ENCODE results near the gene PRKG1.
A peak's percentile ranks its signal among the peaks of the same experiment; 100 is the strongest.

The PRKG1 gene

DNA sequence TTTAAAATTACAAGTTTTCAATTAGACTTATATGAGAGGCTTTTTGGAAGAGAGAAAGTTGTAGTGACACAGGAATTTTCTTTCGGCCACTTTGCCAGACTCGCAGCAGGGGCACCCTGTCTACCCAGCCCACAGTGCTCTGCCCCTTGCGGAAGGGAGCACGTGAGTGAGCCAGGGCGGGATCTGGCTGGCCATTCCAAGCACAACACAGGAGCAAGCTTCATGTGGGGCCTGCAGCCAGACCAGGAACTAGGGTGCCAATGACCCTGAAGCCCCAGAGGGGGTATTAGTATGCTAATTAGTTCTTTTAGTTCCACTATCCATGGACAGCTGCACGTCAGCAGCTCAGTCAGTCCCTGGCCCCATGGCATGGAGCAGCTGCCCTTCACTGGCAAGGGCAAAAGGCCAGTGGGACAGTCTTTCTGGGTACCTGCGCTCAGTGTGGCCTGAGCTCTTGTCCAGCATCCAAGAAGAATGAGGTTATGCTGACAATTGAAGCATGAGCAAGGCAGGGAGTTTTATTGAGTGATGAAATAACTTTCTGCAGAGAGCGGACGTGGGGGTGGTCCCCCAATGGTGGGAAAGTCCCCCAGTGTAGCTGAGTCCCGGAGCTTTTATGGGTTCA, 876.2 kb downstream of the PRKG1 start:
- no peak for FAIRE-seq
- TF ChIP-seq TAF1 (IDR thresholded peaks at IDR 0.05; ENCODE audit: low read depth, low read length) = no peak
- TF ChIP-seq SPI1 (IDR thresholded peaks at IDR 0.05; ENCODE audit: low read depth, low read length) = no peak
- no peak for TF ChIP-seq POU2F2 (IDR thresholded peaks at IDR 0.05; ENCODE audit: low read depth, low read length)
- no peak for TF ChIP-seq PAX5 (IDR thresholded peaks at IDR 0.05; ENCODE audit: insufficient read depth, low read length, severe bottlenecking)
- TF ChIP-seq POLR2AphosphoS5 (IDR thresholded peaks at IDR 0.05; ENCODE audit: low read depth, low read length) = no peak
- TF ChIP-seq POLR2A (IDR thresholded peaks at IDR 0.05; ENCODE audit: low read depth, low read length) = no peak
- no peak for DNase-seq (ENCODE audit: insufficient read length, low spot score)

GRCh38 chr10:51950996-51951555, 876.8 kb downstream of the PRKG1 start:
- FAIRE-seq (no peak), DNase-seq (ENCODE audit: insufficient read length, low spot score) (no peak)
- TF ChIP-seq PAX5 (IDR thresholded peaks at IDR 0.05; ENCODE audit: insufficient read depth, low read length, severe bottlenecking) (no peak), POLR2AphosphoS5 (IDR thresholded peaks at IDR 0.05; ENCODE audit: low read depth, low read length) (no peak), TAF1 (IDR thresholded peaks at IDR 0.05; ENCODE audit: low read depth, low read length) (no peak), POLR2A (IDR thresholded peaks at IDR 0.05; ENCODE audit: low read depth, low read length) (no peak), SPI1 (IDR thresholded peaks at IDR 0.05; ENCODE audit: low read depth, low read length) (no peak), POU2F2 (IDR thresholded peaks at IDR 0.05; ENCODE audit: low read depth, low read length) (no peak)

DNA sequence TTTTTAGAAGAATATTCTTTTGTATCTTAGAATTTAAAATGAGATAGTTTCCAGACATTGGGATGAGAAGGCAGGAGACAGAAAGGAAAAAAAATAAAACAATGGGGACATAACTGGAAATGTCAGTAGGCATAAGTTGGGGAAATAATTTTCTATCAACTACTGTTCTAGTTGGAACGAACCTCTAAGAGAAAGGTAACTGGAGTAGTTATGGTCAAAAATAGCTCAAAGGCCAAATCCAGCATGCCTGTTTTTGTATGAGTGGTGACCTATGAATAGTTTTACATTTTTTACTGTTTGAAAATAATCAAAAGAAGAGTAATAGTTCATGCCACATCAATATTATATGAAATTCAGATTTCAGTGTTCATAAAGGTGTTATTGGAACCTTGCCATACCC, 877.3 kb downstream of the PRKG1 start:
- FAIRE-seq (no peak), DNase-seq (ENCODE audit: insufficient read length, low spot score) (no peak)
- no peak for TF ChIP-seq POLR2A (IDR thresholded peaks at IDR 0.05; ENCODE audit: low read depth, low read length)
- TF ChIP-seq POU2F2 (IDR thresholded peaks at IDR 0.05; ENCODE audit: low read depth, low read length) = no peak
- no peak for TF ChIP-seq SPI1 (IDR thresholded peaks at IDR 0.05; ENCODE audit: low read depth, low read length)

DNA sequence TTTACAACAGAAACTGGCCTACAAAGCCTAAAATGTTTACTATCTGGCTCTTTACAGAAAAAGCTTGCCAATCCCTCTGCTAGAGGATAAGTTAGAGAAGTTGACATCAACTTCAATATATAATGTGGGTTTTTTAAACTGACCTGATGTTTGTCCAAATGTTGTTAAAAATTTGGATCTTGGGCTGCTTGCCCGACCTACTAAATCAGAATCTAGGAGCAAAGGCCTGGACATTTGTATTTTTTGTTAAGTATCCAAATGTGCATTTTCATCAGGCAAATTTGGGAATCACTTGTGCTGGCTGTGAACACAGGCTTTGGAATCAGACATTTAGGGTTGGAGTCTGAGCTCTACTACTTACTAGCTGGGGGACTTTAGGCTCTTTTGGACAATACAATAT, 877.8 kb downstream of the PRKG1 start:
- TF ChIP-seq POU2F2 (IDR thresholded peaks at IDR 0.05; ENCODE audit: low read depth, low read length) (no peak), POLR2AphosphoS5 (IDR thresholded peaks at IDR 0.05; ENCODE audit: low read depth, low read length) (no peak), PAX5 (IDR thresholded peaks at IDR 0.05; ENCODE audit: insufficient read depth, low read length, severe bottlenecking) (no peak), SPI1 (IDR thresholded peaks at IDR 0.05; ENCODE audit: low read depth, low read length) (no peak)
- DNase-seq (ENCODE audit: insufficient read length, low spot score) (no peak), FAIRE-seq (no peak)

GRCh38 chr10:51955696-51956095, 881.4 kb downstream of the PRKG1 start:
- TF ChIP-seq POLR2AphosphoS5 (IDR thresholded peaks at IDR 0.05; ENCODE audit: low read depth, low read length) (no peak), POU2F2 (IDR thresholded peaks at IDR 0.05; ENCODE audit: low read depth, low read length) (no peak), PAX5 (IDR thresholded peaks at IDR 0.05; ENCODE audit: insufficient read depth, low read length, severe bottlenecking) (no peak), POLR2A (IDR thresholded peaks at IDR 0.05; ENCODE audit: low read depth, low read length) (no peak), TAF1 (IDR thresholded peaks at IDR 0.05; ENCODE audit: low read depth, low read length) (no peak), SPI1 (IDR thresholded peaks at IDR 0.05; ENCODE audit: low read depth, low read length) (no peak)
- FAIRE-seq (no peak), DNase-seq (ENCODE audit: insufficient read length, low spot score) (no peak)

- FAIRE-seq = no peak
- no peak for DNase-seq (ENCODE audit: insufficient read length, low spot score)
- no peak for TF ChIP-seq POU2F2 (IDR thresholded peaks at IDR 0.05; ENCODE audit: low read depth, low read length)
- no peak for TF ChIP-seq TAF1 (IDR thresholded peaks at IDR 0.05; ENCODE audit: low read depth, low read length)
- no peak for TF ChIP-seq PAX5 (IDR thresholded peaks at IDR 0.05; ENCODE audit: insufficient read depth, low read length, severe bottlenecking)
- no peak for TF ChIP-seq POLR2AphosphoS5 (IDR thresholded peaks at IDR 0.05; ENCODE audit: low read depth, low read length)
- no peak for TF ChIP-seq SPI1 (IDR thresholded peaks at IDR 0.05; ENCODE audit: low read depth, low read length)
- no peak for TF ChIP-seq POLR2A (IDR thresholded peaks at IDR 0.05; ENCODE audit: low read depth, low read length)
Measured at GRCh38 chr10:51956822-51957221, 882.5 kb downstream of the PRKG1 start.

- no peak for FAIRE-seq
- TF ChIP-seq POU2F2 (IDR thresholded peaks at IDR 0.05; ENCODE audit: low read depth, low read length) (no peak), POLR2A (IDR thresholded peaks at IDR 0.05; ENCODE audit: low read depth, low read length) (no peak), PAX5 (IDR thresholded peaks at IDR 0.05; ENCODE audit: insufficient read depth, low read length, severe bottlenecking) (no peak), SPI1 (IDR thresholded peaks at IDR 0.05; ENCODE audit: low read depth, low read length) (no peak), POLR2AphosphoS5 (IDR thresholded peaks at IDR 0.05; ENCODE audit: low read depth, low read length) (no peak), TAF1 (IDR thresholded peaks at IDR 0.05; ENCODE audit: low read depth, low read length) (no peak)
- DNase-seq (ENCODE audit: insufficient read length, low spot score) = peak; percentile 2
Measured at GRCh38 chr10:51960494-51960895, 886.2 kb downstream of the PRKG1 start.

DNA sequence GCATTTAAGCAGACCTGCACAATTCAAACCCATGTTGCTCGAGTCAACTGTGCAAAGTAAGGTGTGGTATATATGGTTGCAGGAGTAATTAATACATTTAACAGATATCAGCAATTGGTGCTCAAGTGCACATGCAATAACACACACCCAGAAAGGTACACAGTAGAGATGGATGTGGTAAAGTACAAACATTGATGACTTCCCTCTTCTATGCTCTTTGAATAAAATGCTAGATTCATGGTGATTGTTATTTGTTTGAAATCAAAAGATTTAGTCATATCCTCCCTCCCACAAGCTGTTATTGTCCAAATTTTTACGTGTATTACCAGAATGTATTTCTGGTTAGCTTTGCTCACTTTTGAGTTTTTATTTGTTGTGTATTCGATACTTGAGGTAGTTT, 887.1 kb downstream of the PRKG1 start:
- DNase-seq (ENCODE audit: insufficient read length, low spot score) = no peak
- no peak for FAIRE-seq

GRCh38 chr10:51964630-51965029, 890.3 kb downstream of the PRKG1 start:
- DNase-seq (ENCODE audit: insufficient read length, low spot score) = no peak
- no peak for TF ChIP-seq POLR2A (IDR thresholded peaks at IDR 0.05; ENCODE audit: low read depth, low read length)
- no peak for TF ChIP-seq PAX5 (IDR thresholded peaks at IDR 0.05; ENCODE audit: insufficient read depth, low read length, severe bottlenecking)
- no peak for TF ChIP-seq TAF1 (IDR thresholded peaks at IDR 0.05; ENCODE audit: low read depth, low read length)
- no peak for TF ChIP-seq SPI1 (IDR thresholded peaks at IDR 0.05; ENCODE audit: low read depth, low read length)
- no peak for TF ChIP-seq POLR2AphosphoS5 (IDR thresholded peaks at IDR 0.05; ENCODE audit: low read depth, low read length)
- no peak for TF ChIP-seq POU2F2 (IDR thresholded peaks at IDR 0.05; ENCODE audit: low read depth, low read length)
- FAIRE-seq = no peak

More for the DNA sequence above, 887.1 kb downstream of the PRKG1 start:
- TF ChIP-seq POLR2A (IDR thresholded peaks at IDR 0.05; ENCODE audit: low read depth, low read length) (no peak), SPI1 (IDR thresholded peaks at IDR 0.05; ENCODE audit: low read depth, low read length) (no peak), TAF1 (IDR thresholded peaks at IDR 0.05; ENCODE audit: low read depth, low read length) (no peak), PAX5 (IDR thresholded peaks at IDR 0.05; ENCODE audit: insufficient read depth, low read length, severe bottlenecking) (no peak)

DNA sequence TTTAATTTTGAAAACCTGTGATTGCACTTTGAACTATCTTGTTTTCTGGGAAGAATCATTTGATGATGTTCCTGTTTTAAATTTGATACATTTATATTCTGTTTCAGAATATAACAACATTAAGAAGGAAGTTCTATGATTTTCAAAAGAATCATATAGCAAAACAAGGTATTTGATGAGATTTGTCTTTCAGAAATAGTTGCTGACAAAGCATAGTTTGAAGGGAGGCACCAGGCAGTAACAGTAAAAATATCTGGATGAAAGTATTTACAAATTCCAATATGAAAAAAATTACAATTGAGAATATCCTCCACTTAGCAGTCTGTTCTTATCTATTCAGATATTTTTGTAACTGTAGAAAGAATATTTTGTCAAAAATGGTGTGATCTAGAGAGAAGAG, 891.2 kb downstream of the PRKG1 start:
- FAIRE-seq (no peak), DNase-seq (ENCODE audit: insufficient read length, low spot score) (no peak)
- TF ChIP-seq SPI1 (IDR thresholded peaks at IDR 0.05; ENCODE audit: low read depth, low read length) (no peak), PAX5 (IDR thresholded peaks at IDR 0.05; ENCODE audit: insufficient read depth, low read length, severe bottlenecking) (no peak), POU2F2 (IDR thresholded peaks at IDR 0.05; ENCODE audit: low read depth, low read length) (no peak), POLR2A (IDR thresholded peaks at IDR 0.05; ENCODE audit: low read depth, low read length) (no peak), POLR2AphosphoS5 (IDR thresholded peaks at IDR 0.05; ENCODE audit: low read depth, low read length) (no peak), TAF1 (IDR thresholded peaks at IDR 0.05; ENCODE audit: low read depth, low read length) (no peak)

All from GM12891 (cell line).